KBM-7 (cell line): ENCODE results near the gene GIPC3.

Experiments used
- DNase-seq: peaks from one replicate; pipeline ENCODE4 v3.0.0-alpha.2; 2015
- in situ Hi-C: fragments of 300-500 bp; cut with MboI; formaldehyde crosslinking; loops from 2 replicates; pipeline ENCODE4 v1.14.3; 2020; ENCODE audit warnings: low sequenced_read_pairs, low pct_unique_long_range_greater_than_20kb, mixed read lengths

Gene GIPC3

DNA sequence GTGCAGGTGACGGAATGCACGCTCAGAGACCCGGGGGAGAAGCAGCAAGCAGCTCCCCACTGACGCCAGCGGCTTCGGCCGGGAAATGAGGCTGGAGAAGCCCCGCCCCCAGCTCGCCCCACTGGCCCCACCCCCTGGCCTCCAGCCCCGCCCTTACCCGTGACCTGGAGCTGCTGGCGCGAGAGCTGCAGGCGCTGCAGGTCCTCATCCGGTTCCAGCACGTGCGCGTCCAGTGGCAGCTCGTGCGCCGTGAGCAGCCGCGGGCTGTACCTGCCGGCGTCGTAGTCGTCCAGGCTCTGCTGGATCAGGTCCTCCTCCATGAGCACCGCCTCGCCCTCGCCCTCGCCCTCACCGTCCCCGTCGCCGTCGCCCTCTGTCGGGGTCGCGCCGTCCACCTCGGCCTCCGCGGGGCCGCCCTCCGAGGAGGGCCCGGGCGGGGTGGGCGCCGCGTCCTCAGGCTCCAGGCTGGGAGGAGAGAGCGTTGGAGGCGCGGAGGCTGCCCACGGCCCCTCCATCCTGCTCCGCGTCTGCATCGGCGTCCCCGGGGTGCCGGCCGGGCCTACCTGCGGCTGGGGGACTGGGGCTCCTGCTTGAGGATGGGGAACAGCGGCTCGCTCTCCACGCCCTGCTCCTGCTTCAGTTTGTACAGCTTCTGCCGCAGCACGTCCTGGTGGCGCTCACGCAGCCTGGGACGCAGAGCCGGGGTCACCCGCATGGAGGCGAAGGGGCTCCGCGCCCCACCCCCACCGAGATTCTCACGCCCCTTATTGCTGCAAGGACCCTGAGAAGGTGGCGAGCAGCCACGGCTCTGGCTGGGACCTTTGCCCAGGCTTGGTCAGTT lies 27.8 kb downstream of the GIPC3 start:
- no peak for DNase-seq
- in situ Hi-C loops = no loop called here

- DNase-seq = no peak
- in situ Hi-C loops = no loop called here
These were observed 28.8 kb downstream of the GIPC3 start for GRCh38 chr19:3613818-3614661.

DNA sequence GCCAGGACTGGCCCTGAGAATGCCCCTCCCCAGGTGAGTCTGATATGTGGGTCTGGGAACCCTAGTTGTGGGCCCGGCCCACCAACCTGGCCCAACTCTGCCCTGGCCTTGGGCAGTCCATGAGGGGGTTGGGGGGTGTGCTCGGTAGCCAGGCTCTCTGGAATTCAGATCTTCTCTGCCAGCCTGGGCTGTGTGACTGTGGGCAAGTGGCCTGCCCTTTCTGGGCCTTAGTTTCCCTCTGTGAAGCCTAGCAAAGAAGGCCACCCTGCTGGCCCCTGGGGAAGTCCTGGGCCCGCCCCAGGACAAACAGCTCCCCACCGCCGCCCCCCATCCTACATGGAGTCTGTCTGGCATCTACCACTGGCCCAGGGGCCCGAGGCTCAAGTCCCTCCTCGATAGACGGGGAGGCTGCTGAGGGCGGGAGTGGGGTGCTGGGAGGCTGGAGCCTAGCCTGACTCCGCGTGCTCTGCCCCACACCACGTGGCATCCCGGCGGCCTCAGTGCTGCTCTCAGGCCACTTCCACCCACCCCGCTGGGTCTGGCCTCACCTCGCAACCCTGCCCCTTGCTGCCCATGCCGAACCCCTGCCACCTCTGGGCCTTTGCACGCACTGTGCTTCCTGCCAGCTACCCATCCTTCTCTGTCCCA lies 29.7 kb downstream of the GIPC3 start:
- in situ Hi-C loops = no loop called here
- DNase-seq = no peak

GRCh38 chr19:3615524-3616135 lies 30.4 kb downstream of the GIPC3 start:
- no peak for DNase-seq
- in situ Hi-C loops = no loop called here

- in situ Hi-C loops = no loop called here
- no peak for DNase-seq
These were observed 32.2 kb downstream of the GIPC3 start for GRCh38 chr19:3617463-3617862.

GRCh38 chr19:3618144-3618810 lies 33.0 kb downstream of the GIPC3 start:
- DNase-seq = peak; percentile 60
- in situ Hi-C loops = no loop called here

DNA sequence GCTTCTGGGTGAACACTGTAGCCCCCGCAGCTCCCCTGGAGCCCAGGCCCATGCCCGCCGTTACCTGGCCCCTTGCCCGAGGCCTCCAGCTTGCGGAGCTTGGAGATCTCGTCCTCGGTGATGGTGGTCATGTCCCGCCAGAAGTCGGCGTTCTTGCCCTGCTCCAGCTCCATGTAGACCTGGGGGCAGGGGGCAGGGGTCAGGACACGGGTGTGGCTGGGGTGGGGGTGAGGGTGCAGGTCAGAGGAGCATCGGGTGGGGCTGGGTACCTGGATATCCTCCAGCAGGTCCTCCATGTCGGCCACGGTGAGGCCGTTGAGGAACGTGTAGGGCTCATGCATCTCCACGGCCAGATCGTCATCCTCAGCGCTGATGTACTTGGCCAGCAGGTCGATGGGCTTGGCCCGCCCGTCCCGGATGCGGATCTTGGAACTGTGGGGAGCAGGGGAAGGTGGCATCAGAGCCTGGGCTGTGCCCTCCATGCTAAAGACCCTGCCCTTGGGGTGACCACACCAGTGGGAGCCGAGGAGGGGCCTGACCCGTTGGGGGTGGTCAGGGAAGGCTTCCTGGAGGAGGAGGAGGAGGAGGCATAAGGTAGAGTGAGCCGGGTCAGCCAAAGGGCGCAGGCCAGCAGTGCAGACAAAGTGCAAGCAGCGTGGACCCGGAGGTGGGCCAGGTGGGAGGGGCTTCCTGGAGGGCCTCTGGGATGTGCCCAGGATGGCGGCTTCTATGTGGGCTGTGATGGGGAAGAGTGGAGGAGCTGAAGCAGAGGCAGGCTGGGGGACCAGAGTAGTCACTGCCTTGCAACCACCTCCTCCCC lies 33.7 kb downstream of the GIPC3 start:
- in situ Hi-C loops = no loop called here

DNA sequence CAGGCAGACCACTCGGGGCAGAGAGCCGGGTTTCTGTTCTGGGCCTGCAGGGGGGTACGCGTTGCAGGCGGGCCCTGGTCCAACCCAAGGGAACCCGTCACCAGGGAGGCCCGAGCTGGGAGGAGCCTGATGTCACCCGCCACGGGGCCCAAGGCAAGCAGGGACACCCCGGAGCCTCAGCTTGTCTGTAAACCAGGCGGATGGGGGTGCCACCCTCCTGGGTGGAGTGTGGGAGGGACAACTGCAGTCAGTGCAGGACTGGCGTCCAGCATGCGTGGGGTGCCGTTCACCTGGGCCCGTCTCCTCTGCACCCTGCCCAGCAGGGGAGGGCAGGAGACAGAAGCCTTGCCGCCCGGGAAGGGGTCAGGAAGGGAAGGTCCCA lies 34.3 kb downstream of the GIPC3 start:
- in situ Hi-C loops = no loop called here
- no peak for DNase-seq

More for the DNA sequence above, 33.7 kb downstream of the GIPC3 start:
- no peak for DNase-seq

DNA sequence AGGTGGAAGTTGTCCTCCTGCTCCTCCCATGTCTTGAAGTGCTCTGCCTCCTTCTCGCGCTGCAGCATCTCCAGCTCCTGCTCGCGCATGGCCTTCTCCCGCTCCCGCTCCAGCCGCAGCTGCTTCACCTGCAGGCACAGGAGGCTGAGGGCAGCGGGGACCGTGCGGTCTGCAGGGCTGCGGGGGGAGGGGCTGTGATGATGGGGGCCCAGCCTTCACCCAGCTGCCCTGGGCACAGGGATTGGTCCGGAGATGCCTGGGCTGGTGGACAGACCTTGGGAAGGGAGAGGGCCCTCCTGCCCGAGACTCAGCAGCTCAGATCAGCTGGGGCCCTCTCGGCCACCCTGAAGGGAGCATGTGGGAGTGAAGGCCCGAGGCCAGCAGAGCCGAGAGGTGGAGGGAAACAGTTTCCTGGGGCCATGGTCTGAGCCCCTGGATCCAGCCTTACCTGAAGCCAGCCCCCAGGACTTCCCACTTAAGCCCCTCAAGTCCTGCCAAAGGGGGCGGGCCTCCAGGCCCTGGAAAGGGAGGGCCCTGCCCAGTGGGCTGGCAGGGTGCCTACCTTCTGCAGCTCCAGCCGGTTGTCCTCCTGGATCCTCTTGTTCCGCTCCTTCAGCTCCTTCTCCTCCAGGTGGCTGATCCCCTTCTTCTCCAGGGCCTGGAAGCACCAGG lies 35.0 kb downstream of the GIPC3 start:
- in situ Hi-C loops = no loop called here
- no peak for DNase-seq

DNA sequence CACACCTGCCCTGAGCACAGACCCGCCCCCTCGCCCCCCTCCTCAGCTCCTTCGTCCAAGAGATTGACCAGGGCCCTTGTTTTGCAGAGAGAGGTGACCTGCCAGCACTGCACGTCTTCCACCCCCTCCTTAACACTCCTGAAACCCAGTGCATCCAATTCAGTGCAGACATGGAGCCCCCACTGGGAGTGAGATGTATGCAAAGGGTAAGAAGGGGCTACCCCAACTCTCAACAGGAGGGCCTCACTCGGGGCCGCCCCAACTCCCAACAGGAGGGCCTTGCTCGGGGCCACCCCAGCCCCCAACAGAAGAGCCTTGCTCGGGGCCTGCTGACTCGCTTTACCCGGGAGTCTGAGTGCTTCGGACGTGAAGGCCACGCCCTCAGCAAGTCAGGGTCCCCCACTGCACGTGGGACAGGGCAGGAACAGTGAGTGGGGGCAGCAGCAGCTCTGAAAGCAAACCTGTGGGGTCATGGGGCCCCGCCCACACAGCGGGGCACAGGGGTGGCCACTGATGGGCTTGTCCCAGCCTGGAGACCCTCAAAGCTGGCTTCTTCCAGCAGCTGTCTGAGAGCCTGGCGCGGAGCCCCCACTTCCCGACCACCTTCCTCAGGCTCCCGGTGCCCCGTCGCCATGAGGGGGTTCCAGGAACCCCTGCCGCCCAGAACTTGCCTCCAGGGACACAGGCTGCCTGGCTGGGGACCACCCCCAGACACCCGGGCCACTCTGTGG lies 35.7 kb downstream of the GIPC3 start:
- in situ Hi-C loops = no loop called here
- no peak for DNase-seq

- in situ Hi-C loops = no loop called here
- no peak for DNase-seq
These were observed 36.4 kb downstream of the GIPC3 start for GRCh38 chr19:3621689-3622088.

- in situ Hi-C loops = no loop called here
- DNase-seq = no peak
These were observed 36.9 kb downstream of the GIPC3 start for GRCh38 chr19:3622224-3622623.

- in situ Hi-C loops = no loop called here
- no peak for DNase-seq
These were observed 38.4 kb downstream of the GIPC3 start for GRCh38 chr19:3623716-3624115.

DNA sequence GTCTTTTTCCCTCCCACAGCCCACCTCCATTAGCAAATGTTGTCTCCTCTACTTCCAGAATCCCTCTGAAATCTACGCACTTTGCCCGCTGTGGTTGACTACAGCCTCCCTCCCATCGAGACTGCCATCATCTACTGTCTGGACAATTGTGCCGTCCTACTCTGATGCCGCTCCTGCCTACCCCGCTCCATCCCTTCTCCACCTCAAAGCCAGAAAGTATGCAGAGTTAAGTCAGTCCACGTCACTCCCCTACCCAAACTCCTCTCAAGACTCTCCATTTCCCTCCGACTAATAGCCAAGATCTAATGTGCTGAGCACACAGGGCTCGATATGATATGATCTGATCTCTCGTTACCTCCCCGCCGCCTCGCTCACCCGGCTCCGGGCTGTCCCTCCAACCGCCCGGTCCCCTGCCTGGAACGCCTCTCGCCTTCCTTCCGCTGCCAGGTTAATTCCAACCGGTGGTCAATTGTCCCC lies 40.8 kb downstream of the GIPC3 start:
- peak; percentile 12 for DNase-seq

GRCh38 chr19:3626473-3627350 lies 41.4 kb downstream of the GIPC3 start, which contains the start of gene CACTIN:
Gene CACTIN, minus strand, starts transcription at chr19:3626790. Its CDS starts 28 bp downstream, at chr19:3626762.
- DNase-seq = peak; percentile 97
- in situ Hi-C loops = no loop called here

More for the DNA sequence above, 40.8 kb downstream of the GIPC3 start:
- in situ Hi-C loops = no loop called here

GRCh38 chr19:3627351-3627723 lies 42.1 kb downstream of the GIPC3 start:
- in situ Hi-C loops = no loop called here
- DNase-seq = no peak
